ENCODE data around the gene TMEM45A.

The TMEM45A gene

DNA sequence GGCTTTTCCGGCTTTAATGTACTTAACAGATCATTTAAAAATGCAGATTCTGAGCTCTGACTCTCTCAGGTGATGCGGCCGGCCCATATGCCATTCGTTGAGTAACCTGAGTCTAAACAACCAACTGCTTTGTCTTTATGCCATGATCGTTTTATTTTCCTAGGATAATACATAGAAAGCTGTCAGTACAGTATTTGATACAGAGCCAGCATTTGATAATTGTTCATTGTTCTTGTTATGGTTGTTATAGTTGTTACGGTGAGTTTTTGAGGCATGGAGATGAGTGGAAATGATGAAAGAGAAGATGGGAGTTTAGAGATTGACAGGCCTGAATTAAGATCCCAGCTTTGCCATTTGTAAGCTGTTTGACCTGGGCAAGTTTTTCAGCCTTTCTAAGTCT, 40.0 kb downstream of the TMEM45A start:
- Mint-ChIP-seq H3K27ac (no peak overlapping the region), H3K4me1 (no peaks in the 10 kb centered on the region), H3K9me3 (no peaks in the 10 kb centered on the region), H3K4me3 (no peak overlapping the region), H3K27me3 (ENCODE audit: low read depth) (no peaks in the 10 kb centered on the region), H3K36me3 (ENCODE audit: low read depth) (peaks cover 15% of the 10 kb centered on the region)
- TF ChIP-seq, protein P1, sequence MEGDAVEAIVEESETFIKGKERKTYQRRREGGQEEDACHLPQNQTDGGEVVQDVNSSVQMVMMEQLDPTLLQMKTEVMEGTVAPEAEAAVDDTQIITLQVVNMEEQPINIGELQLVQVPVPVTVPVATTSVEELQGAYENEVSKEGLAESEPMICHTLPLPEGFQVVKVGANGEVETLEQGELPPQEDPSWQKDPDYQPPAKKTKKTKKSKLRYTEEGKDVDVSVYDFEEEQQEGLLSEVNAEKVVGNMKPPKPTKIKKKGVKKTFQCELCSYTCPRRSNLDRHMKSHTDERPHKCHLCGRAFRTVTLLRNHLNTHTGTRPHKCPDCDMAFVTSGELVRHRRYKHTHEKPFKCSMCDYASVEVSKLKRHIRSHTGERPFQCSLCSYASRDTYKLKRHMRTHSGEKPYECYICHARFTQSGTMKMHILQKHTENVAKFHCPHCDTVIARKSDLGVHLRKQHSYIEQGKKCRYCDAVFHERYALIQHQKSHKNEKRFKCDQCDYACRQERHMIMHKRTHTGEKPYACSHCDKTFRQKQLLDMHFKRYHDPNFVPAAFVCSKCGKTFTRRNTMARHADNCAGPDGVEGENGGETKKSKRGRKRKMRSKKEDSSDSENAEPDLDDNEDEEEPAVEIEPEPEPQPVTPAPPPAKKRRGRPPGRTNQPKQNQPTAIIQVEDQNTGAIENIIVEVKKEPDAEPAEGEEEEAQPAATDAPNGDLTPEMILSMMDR (IDR thresholded peaks at IDR 0.05; ENCODE audit: unreplicated experiment in 3 of 3) = no peak

DNA sequence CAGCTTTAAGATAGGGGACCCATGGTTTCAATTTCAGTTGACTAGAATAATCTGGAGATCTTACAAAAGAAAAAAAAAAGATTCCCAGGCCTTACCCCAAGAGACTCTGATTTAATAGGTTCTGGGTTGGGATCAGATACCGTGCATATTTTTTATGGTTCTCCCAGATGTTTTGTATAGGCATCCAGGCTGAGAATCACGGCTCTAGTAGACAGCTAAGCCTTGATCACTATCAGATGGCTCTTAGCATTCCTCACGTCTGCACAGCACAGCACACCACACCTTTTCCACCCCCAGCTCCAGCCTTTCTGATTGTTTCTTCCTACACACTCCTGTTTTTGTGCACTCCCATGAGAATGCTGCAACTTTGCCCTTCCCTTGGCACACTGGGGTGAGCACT, 40.8 kb downstream of the TMEM45A start:
- TF ChIP-seq, protein P1 (IDR thresholded peaks at IDR 0.05; ENCODE audit: unreplicated experiment in 3 of 3) = no peak
- H3K4me3 Mint-ChIP-seq = no peak overlapping the region
- no peaks in the 10 kb centered on the region for H3K4me1 Mint-ChIP-seq
- H3K9me3 Mint-ChIP-seq = no peaks in the 10 kb centered on the region
- H3K36me3 Mint-ChIP-seq (ENCODE audit: low read depth) = peaks cover 11% of the 10 kb centered on the region
- H3K27ac Mint-ChIP-seq = no peak overlapping the region
- no peaks in the 10 kb centered on the region for H3K27me3 Mint-ChIP-seq (ENCODE audit: low read depth)

DNA sequence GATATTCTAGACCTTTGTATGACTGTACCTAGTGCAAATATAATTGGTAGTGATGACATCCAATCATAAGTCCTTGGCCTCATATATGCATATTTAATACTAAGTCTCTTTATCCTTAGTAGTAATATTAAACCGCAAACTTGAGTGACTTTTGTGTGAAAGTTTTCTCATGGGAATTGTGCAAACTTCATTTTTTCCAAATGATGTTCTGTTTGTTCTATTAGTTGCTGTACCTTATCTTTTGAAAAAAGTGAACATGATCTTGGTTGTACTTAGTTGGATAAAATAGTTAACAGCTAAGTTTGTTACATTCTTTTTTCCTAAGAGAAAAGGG, 43.2 kb downstream of the TMEM45A start:
- Mint-ChIP-seq H3K4me3 (no peak overlapping the region), H3K4me1 (no peaks in the 10 kb centered on the region), H3K27ac (no peak overlapping the region), H3K9me3 (peaks cover 2% of the 10 kb centered on the region), H3K36me3 (ENCODE audit: low read depth) (peaks cover 17% of the 10 kb centered on the region), H3K27me3 (ENCODE audit: low read depth) (no peaks in the 10 kb centered on the region)
- TF ChIP-seq, protein P1 (IDR thresholded peaks at IDR 0.05; ENCODE audit: unreplicated experiment in 3 of 3) = no peak

DNA sequence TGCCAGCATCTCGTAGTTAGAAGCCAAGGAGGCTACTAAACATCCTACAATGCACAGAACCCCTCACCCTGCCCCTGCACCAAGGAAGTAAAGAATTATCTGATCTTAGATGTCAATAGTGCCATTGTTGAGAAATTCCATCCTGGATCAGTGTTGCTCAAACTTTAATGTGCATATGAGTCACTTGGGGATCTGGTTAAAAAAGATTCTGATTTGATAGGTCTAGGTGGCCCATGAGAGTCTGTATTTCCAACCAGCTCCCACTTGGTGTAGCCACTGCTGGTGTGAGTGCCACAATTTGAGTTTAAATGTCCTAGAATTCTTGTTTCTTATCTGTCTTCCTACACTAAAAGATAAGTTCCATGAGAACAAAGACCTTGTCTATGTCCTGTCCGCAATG, 43.7 kb downstream of the TMEM45A start:
- H3K27ac Mint-ChIP-seq = no peak overlapping the region
- no peaks in the 10 kb centered on the region for H3K27me3 Mint-ChIP-seq (ENCODE audit: low read depth)
- H3K36me3 Mint-ChIP-seq (ENCODE audit: low read depth) = peaks cover 20% of the 10 kb centered on the region
- H3K4me3 Mint-ChIP-seq = no peak overlapping the region
- H3K9me3 Mint-ChIP-seq = peaks cover 5% of the 10 kb centered on the region
- H3K4me1 Mint-ChIP-seq = no peaks in the 10 kb centered on the region
- TF ChIP-seq, protein P1 (IDR thresholded peaks at IDR 0.05; ENCODE audit: unreplicated experiment in 3 of 3) = no peak

DNA sequence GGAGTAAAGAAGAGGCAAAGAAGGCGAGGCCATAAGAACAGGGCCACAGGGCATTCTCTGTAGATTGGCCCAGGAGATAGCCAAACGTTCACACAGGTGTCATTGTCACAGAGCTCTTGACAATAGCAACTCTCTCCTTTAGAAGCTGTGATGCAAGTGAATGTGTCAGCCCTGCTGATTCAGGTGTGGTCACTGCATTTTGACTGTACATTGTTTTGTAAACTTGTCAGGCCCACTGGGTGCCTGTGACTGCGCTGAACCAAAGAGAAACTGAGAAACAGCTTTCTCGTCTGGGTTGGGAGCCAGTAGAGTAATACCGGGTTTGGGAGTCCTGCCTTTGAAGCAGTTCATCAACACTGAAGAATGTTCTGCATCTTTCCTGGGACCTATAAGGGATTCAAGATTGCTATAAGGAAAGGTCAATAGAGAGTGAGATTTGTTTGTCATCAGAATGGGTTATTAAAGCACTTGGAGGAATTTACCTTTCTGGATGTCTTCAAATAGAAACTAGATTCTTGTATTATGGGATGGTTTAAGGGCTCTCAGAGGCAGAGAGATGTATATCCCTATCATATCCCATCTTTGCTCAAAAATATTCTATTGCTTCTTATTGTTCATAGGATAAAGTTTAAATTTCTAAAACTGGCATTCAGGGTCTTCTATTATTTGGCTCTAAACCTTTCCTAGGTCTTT, 45.4 kb downstream of the TMEM45A start:
- TF ChIP-seq, protein P1 (IDR thresholded peaks at IDR 0.05; ENCODE audit: unreplicated experiment in 3 of 3) = no peak
- no peak overlapping the region for H3K4me3 Mint-ChIP-seq
- H3K36me3 Mint-ChIP-seq (ENCODE audit: low read depth) = peaks cover 33% of the 10 kb centered on the region
- peaks cover 18% of the 10 kb centered on the region for H3K9me3 Mint-ChIP-seq
- no peaks in the 10 kb centered on the region for H3K4me1 Mint-ChIP-seq
- H3K27me3 Mint-ChIP-seq (ENCODE audit: low read depth) = no peaks in the 10 kb centered on the region
- H3K27ac Mint-ChIP-seq = no peak overlapping the region

DNA sequence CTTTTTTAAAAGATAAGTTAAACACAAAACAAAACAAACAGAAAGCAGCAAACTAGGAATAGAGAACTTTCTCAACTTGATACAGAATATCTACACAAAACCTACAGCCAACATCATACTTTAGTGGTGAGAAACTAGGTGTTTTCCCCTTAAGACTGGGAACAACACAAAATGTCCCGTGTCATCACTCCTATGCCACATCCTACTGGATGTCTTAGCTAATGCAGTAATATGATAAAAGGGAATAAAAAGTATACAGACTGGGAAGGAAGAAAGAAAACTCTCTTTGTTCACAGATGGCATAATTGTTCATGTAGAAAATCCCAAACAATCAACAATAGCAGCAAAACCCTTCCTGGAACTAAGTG, 45.9 kb downstream of the TMEM45A start:
- Mint-ChIP-seq H3K4me1 (no peaks in the 10 kb centered on the region), H3K27me3 (ENCODE audit: low read depth) (no peaks in the 10 kb centered on the region), H3K9me3 (peaks cover 18% of the 10 kb centered on the region), H3K36me3 (ENCODE audit: low read depth) (peaks cover 32% of the 10 kb centered on the region), H3K4me3 (no peak overlapping the region), H3K27ac (no peak overlapping the region)
- TF ChIP-seq, protein P1 (IDR thresholded peaks at IDR 0.05; ENCODE audit: unreplicated experiment in 3 of 3) = no peak
